ENCODE results near the gene DDX39B.

- TF ChIP-seq CTCF (conservative IDR thresholded peaks at IDR 0.05; ENCODE audit: low read depth, low read length), result no peak
- TF ChIP-seq RAD21 (IDR thresholded peaks at IDR 0.05; ENCODE audit: low read length), result no peak
- no peak for TF ChIP-seq FOS (IDR thresholded peaks at IDR 0.05; ENCODE audit: low read depth, low read length)
- TF ChIP-seq POLR2A (IDR thresholded peaks at IDR 0.05; ENCODE audit: low read depth, low read length), result no peak
- TF ChIP-seq MAZ (IDR thresholded peaks at IDR 0.05; ENCODE audit: borderline replicate concordance, low read depth, low read length), result no peak
- no peak for TF ChIP-seq MXI1 (IDR thresholded peaks at IDR 0.05; ENCODE audit: borderline replicate concordance, low read depth, low read length)
- TF ChIP-seq CHD1 (IDR thresholded peaks at IDR 0.05; ENCODE audit: low read depth, low read length), result no peak
- no peak for TF ChIP-seq RFX5 (IDR thresholded peaks at IDR 0.05; ENCODE audit: low read depth, low read length)
- TF ChIP-seq NFE2L2 (IDR thresholded peaks at IDR 0.05; ENCODE audit: low read depth, low read length), result no peak
- no peak for TF ChIP-seq BHLHE40 (IDR thresholded peaks at IDR 0.05; ENCODE audit: low read depth, low read length)
- TF ChIP-seq CEBPB (IDR thresholded peaks at IDR 0.05; ENCODE audit: low read depth, low read length), result no peak
- TF ChIP-seq MAFK (IDR thresholded peaks at IDR 0.05; ENCODE audit: low read depth, low read length), result no peak
Observed at GRCh38 chr6:31490115-31490873, 51.5 kb downstream of the DDX39B start.
